ENCODE results near the gene FBLN5.
"Not testable (repeated sequence)": the region's sequence is repeated elsewhere in the genome, so short reads cannot be mapped to it uniquely, and the experiment has no call there.

DNA sequence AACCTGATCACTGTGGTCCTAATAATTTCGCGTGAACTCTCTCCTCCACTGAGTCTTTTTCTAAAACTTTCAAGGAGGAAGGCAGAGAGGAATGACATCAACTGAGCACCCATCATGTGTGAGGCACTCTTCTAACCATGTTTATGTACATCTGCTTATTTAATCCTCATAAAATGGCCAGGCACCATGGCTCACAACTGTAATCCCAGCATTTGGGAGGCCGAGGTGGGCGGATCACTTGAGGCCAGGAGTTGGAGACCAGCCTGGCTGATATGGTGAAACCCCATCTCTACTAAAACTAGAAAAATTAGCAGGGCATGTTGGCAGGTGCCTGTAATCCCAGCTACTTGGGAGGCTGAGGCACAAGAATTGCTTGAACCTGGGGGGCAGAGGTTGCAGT is 76.1 kb downstream of the FBLN5 start:
- TF ChIP-seq, protein P1, sequence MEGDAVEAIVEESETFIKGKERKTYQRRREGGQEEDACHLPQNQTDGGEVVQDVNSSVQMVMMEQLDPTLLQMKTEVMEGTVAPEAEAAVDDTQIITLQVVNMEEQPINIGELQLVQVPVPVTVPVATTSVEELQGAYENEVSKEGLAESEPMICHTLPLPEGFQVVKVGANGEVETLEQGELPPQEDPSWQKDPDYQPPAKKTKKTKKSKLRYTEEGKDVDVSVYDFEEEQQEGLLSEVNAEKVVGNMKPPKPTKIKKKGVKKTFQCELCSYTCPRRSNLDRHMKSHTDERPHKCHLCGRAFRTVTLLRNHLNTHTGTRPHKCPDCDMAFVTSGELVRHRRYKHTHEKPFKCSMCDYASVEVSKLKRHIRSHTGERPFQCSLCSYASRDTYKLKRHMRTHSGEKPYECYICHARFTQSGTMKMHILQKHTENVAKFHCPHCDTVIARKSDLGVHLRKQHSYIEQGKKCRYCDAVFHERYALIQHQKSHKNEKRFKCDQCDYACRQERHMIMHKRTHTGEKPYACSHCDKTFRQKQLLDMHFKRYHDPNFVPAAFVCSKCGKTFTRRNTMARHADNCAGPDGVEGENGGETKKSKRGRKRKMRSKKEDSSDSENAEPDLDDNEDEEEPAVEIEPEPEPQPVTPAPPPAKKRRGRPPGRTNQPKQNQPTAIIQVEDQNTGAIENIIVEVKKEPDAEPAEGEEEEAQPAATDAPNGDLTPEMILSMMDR (IDR thresholded peaks at IDR 0.05), result not testable (repeated sequence)
- not testable (repeated sequence) for TF ChIP-seq EP300, POLR2A (IDR thresholded peaks at IDR 0.05)
